ENCODE measurements around the gene SMAD3.

- TF ChIP-seq CTCF (conservative IDR thresholded peaks at IDR 0.05; ENCODE audit: low read depth, low read length) (no peak), CHD1 (IDR thresholded peaks at IDR 0.05; ENCODE audit: low read depth, low read length) (no peak), USF2 (IDR thresholded peaks at IDR 0.05; ENCODE audit: low read depth, low read length) (no peak), MAZ (IDR thresholded peaks at IDR 0.05; ENCODE audit: borderline replicate concordance, low read depth, low read length) (no peak), SMC3 (IDR thresholded peaks at IDR 0.05; ENCODE audit: low read depth, low read length) (no peak)
These were observed 12.3 kb downstream of the SMAD3 start for GRCh38 chr15:67077641-67078215.
